H1 (cell line): ENCODE results near the gene SLC7A7. TPM values are rescaled to one million over a fixed set of nuclear protein-coding genes. Genes with fewer than 3 reads are reported as not detected.

Experiments used
- CTCF ChIA-PET: fragments of 300-600 bp; sonication (Branson Sonifier 250); formaldehyde crosslinking; loops from one replicate; lab custom pipeline; 2021; ENCODE audit not compliant: partially characterized antibody; lab: Charles Lee
- POLR2A ChIA-PET: fragments of 300-600 bp; sonication (Branson Sonifier 250); formaldehyde crosslinking; loops from one replicate; lab custom pipeline; 2021; ENCODE audit warnings: inconsistent platforms; ENCODE audit not compliant: partially characterized antibody; lab: Charles Lee
- DNase-seq, 2 experiments: peaks; one replicate each; pipeline versions ENCODE4 v3.0.0 to v3.0.0-alpha.2; 2010 to 2022; ENCODE audit warnings: low spot score in 2 of 2, low read depth in 1 of 2, mixed read lengths in 1 of 2
- FAIRE-seq: peaks from 2 replicates; lab custom pipeline; 2011; peaks lifted over from hg19 to GRCh38; lab: Jason Lieb, UNC
- H2AFZ ChIP-seq: 2 replicates; pipeline ENCODE4 v1.8.1; 2012; ENCODE audit warnings: low read length, inconsistent platforms
- H2AK5ac ChIP-seq: 2 replicates; pipeline ENCODE4 v1.6.1; 2013; ENCODE audit warnings: low read depth, low read length
- H2BK120ac ChIP-seq: replicated peaks from 2 replicates; pipeline ENCODE3; 2013; ENCODE audit warnings: low read depth, low read length, inconsistent platforms
- H2BK12ac ChIP-seq: 2 replicates; pipeline ENCODE4 v1.6.1; 2013; ENCODE audit warnings: low read depth, low read length
- H2BK15ac ChIP-seq: 2 replicates; pipeline ENCODE4 v1.6.1; 2013; ENCODE audit warnings: low read length
- H2BK20ac ChIP-seq: 2 replicates; pipeline ENCODE4 v1.6.1; 2013; ENCODE audit warnings: low read length
- H2BK5ac ChIP-seq: 2 replicates; pipeline ENCODE4 v1.6.1; 2013; ENCODE audit warnings: low read depth, low read length
- H3K14ac ChIP-seq: 2 replicates; pipeline ENCODE4 v1.6.1; 2013; ENCODE audit warnings: inconsistent platforms; ENCODE audit not compliant: insufficient read length
- H3K18ac ChIP-seq: 2 replicates; pipeline ENCODE4 v1.6.1; 2013; ENCODE audit warnings: low read length; ENCODE audit errors: extremely low read depth
- H3K23ac ChIP-seq: 2 replicates; pipeline ENCODE4 v1.6.1; 2013; ENCODE audit warnings: inconsistent platforms; ENCODE audit not compliant: insufficient read length
- H3K23me2 ChIP-seq: 2 replicates; pipeline ENCODE4 v1.6.1; 2013; ENCODE audit warnings: low read depth, low read length
- H3K27ac ChIP-seq: 2 replicates; pipeline ENCODE4 v1.6.1; 2011; ENCODE audit warnings: low read depth, low read length, inconsistent platforms
- H3K27me3 ChIP-seq, 4 experiments: replicated peaks in 1 of 4; 1 replicate in 1 of 4; 2 replicates in 3 of 4; pipeline versions ENCODE4 v1.6.1 to v1.8.1; 2011 to 2013; ENCODE audit warnings: low read length in 3 of 4, mild to moderate bottlenecking in 3 of 4, inconsistent platforms in 2 of 4, mixed read lengths in 2 of 4, moderate library complexity in 1 of 4; ENCODE audit not compliant: control insufficient read depth in 3 of 4, insufficient read depth in 3 of 4; ENCODE audit errors: extremely low read depth in 1 of 4
- H3K36me3 ChIP-seq, 4 experiments: 2 replicates each; pipeline versions ENCODE4 v1.6.1 to v1.8.1; 2011 to 2013; ENCODE audit warnings: mild to moderate bottlenecking in 4 of 4, low read length in 3 of 4, moderate library complexity in 2 of 4, control low read depth in 1 of 4, inconsistent platforms in 1 of 4; ENCODE audit not compliant: insufficient read depth in 4 of 4, control insufficient read depth in 2 of 4
- H3K4ac ChIP-seq: replicated peaks from 2 replicates; pipeline ENCODE3; 2013; ENCODE audit warnings: low read length, low read depth, mixed read lengths, inconsistent platforms; ENCODE audit not compliant: insufficient read length
- H3K4me1 ChIP-seq, 4 experiments: replicated peaks in 1 of 4; 1 replicate in 1 of 4; 2 replicates in 3 of 4; pipeline versions ENCODE4 v1.6.1 to v1.8.1; 2011 to 2013; ENCODE audit warnings: low read length in 3 of 4, inconsistent platforms in 2 of 4, mixed read lengths in 1 of 4; ENCODE audit not compliant: insufficient read depth in 4 of 4, control insufficient read depth in 3 of 4
- H3K4me2 ChIP-seq, 2 experiments: 2 replicates each; pipeline versions ENCODE4 v1.6.1 to v1.8.1; 2011 to 2013; ENCODE audit warnings: low read depth in 2 of 2, low read length in 2 of 2, control low read depth in 1 of 2, inconsistent platforms in 1 of 2, mild to moderate bottlenecking in 1 of 2; ENCODE audit not compliant: insufficient read depth in 1 of 2
- H3K4me3 ChIP-seq, 4 experiments: fragments of 200-600, 300-600 bp in 1 of 4; sonication (generic), shearing (Covaris generic), sonication (Bioruptor Twin) in 1 of 4; 2 replicates each; pipeline versions ENCODE4 v1.5.1 to v1.8.1; 2011 to 2016; ENCODE audit warnings: low read length in 4 of 4, low read depth in 3 of 4, control low read depth in 2 of 4, inconsistent platforms in 2 of 4, mild to moderate bottlenecking in 2 of 4, mixed read lengths in 1 of 4, moderate library complexity in 1 of 4; ENCODE audit not compliant: insufficient read depth in 2 of 4; ENCODE audit errors: extremely low read depth in 1 of 4
- H3K56ac ChIP-seq: replicated peaks from 2 replicates; pipeline ENCODE3; 2013; ENCODE audit warnings: low read depth, mild to moderate bottlenecking, mixed read lengths, low read length, inconsistent platforms; ENCODE audit not compliant: insufficient read length
- H3K79me1 ChIP-seq: 2 replicates; pipeline ENCODE4 v1.6.1; 2013; ENCODE audit warnings: low read depth, low read length, control low read depth
- H3K79me2 ChIP-seq, 2 experiments: 2 replicates each; pipeline versions ENCODE4 v1.6.1 to v1.8.1; 2012 to 2013; ENCODE audit warnings: low read length in 2 of 2, mild to moderate bottlenecking in 2 of 2, inconsistent platforms in 1 of 2; ENCODE audit not compliant: insufficient read depth in 2 of 2, control insufficient read depth in 1 of 2
- H3K9ac ChIP-seq, 4 experiments: replicated peaks in 1 of 4; 1 replicate in 1 of 4; 2 replicates in 3 of 4; pipeline versions ENCODE4 v1.6.1 to v1.8.1; 2011 to 2013; ENCODE audit warnings: low read depth in 3 of 4, low read length in 3 of 4, control low read depth in 2 of 4, mild to moderate bottlenecking in 2 of 4, moderate library complexity in 2 of 4, inconsistent platforms in 1 of 4; ENCODE audit errors: extremely low read depth in 1 of 4
- H3K9me3 ChIP-seq, 2 experiments: 2 replicates each; pipeline versions ENCODE4 v1.6.1 to v1.8.1; 2012 to 2013; ENCODE audit warnings: mild to moderate bottlenecking in 2 of 2, moderate library complexity in 2 of 2, control low read depth in 1 of 2, inconsistent platforms in 1 of 2, low read depth in 1 of 2, low read length in 1 of 2, mixed read lengths in 1 of 2; ENCODE audit not compliant: insufficient read depth in 2 of 2
- H4K20me1 ChIP-seq, 2 experiments: replicated peaks in 1 of 2; 2 replicates each; pipeline versions ENCODE3 to v1.8.1; 2011 to 2013; ENCODE audit warnings: inconsistent platforms in 2 of 2, low read length in 2 of 2, mild to moderate bottlenecking in 1 of 2; ENCODE audit not compliant: insufficient read depth in 2 of 2, control insufficient read depth in 1 of 2
- H4K5ac ChIP-seq: 2 replicates; pipeline ENCODE4 v1.6.1; 2013; ENCODE audit warnings: low read length, low read depth, mixed read lengths, inconsistent platforms; ENCODE audit not compliant: insufficient read length
- H4K8ac ChIP-seq: 2 replicates; pipeline ENCODE4 v1.8.0; 2013; ENCODE audit warnings: mild to moderate bottlenecking, moderate library complexity, low read length, inconsistent platforms; ENCODE audit not compliant: insufficient read depth; ENCODE audit errors: extremely low read depth
- H4K91ac ChIP-seq: replicated peaks from 2 replicates; pipeline ENCODE3; 2013; ENCODE audit warnings: low read length, mixed read lengths, inconsistent platforms; ENCODE audit not compliant: insufficient read length
- ATF3 ChIP-seq: IDR thresholded peaks from 2 replicates; pipeline ENCODE4 v1.6.1; 2011; ENCODE audit warnings: low read depth, mild to moderate bottlenecking, low read length; ENCODE audit not compliant: insufficient read depth
- CBX5 ChIP-seq: fragments of 300-800, 300-1000 bp; sonication (generic); IDR thresholded peaks from 2 replicates; pipeline ENCODE4 v1.7.1; 2016; ENCODE audit warnings: antibody characterized with exemption, low read length, low read depth
- EZH2 ChIP-seq: fragments of 200-600 bp; sonication (generic); IDR thresholded peaks from 2 replicates; pipeline ENCODE4 v1.7.1; 2012; ENCODE audit warnings: low read depth, mild to moderate bottlenecking, moderate library complexity, low read length, inconsistent platforms; ENCODE audit not compliant: severe bottlenecking
- FOSL1 ChIP-seq: IDR thresholded peaks from 2 replicates; pipeline ENCODE4 v1.6.1; 2011; ENCODE audit warnings: mild to moderate bottlenecking, low read depth, low read length, moderate library complexity; ENCODE audit not compliant: insufficient read depth
- GTF2F1 ChIP-seq: IDR thresholded peaks from 2 replicates; pipeline ENCODE4 v1.6.1; 2012; ENCODE audit warnings: low read depth, low read length, improper control_type of control experiment, borderline replicate concordance
- HDAC6 ChIP-seq: IDR thresholded peaks from one replicate; pipeline ENCODE4 v1.7.1; 2012; ENCODE audit warnings: low read depth, mild to moderate bottlenecking, inconsistent platforms, low read length, moderate library complexity
- JUND ChIP-seq: IDR thresholded peaks from 2 replicates; pipeline ENCODE4 v1.6.1; 2011; ENCODE audit warnings: mild to moderate bottlenecking, improper control_type of control experiment, low read length
- KDM4A ChIP-seq: IDR thresholded peaks from one replicate; pipeline ENCODE4 v1.7.1; 2012; ENCODE audit warnings: low read depth, mild to moderate bottlenecking, moderate library complexity, low read length, inconsistent platforms; ENCODE audit not compliant: severe bottlenecking
- NANOG ChIP-seq: IDR thresholded peaks from 2 replicates; pipeline ENCODE4 v1.6.1; 2011; ENCODE audit warnings: low read length, low read depth, mild to moderate bottlenecking, inconsistent platforms; ENCODE audit not compliant: insufficient read depth, poor library complexity, severe bottlenecking
- POLR2AphosphoS5 ChIP-seq: IDR thresholded peaks from 2 replicates; pipeline ENCODE4 v1.6.1; 2011; ENCODE audit warnings: low read depth, low read length
- SIN3A ChIP-seq, 2 experiments: IDR thresholded peaks in 1 of 2; conservative IDR thresholded peaks in 1 of 2; 2 replicates each; pipeline ENCODE4 v1.6.1; 2011 to 2012; ENCODE audit warnings: low read length in 2 of 2, improper control_type of control experiment in 1 of 2, low read depth in 1 of 2, mild to moderate bottlenecking in 1 of 2
- WGBS, 2 experiments: shearing (Covaris generic) in 1 of 2; methylation state at CpG; one replicate each; pipeline versions ENCODE4 v1.1.6 to v1.1.7; 2013 to 2015; ENCODE audit warnings: low lambda C conversion rate in 2 of 2, mixed read lengths in 2 of 2, inconsistent platforms in 1 of 2, low coverage in 1 of 2, missing lambda C conversion rate in 1 of 2; ENCODE audit not compliant: insufficient replicate concordance in 2 of 2, insufficient coverage in 1 of 2, insufficient read length in 1 of 2; ENCODE audit errors: extremely low coverage in 1 of 2, missing lambda C conversion rate in 1 of 2; 5-methylcytosine and 5-hydroxymethylcytosine counted together
- polyA plus RNA-seq, 7 experiments: library from polyadenylated mRNA; depleted of rRNA in 3 of 7; stranded (reverse) in 5 of 7; unstranded in 2 of 7; fragments of >200 nt in 5 of 7; fragments of 200-250 nt in 2 of 7; gene quantifications; 1 replicate in 5 of 7; 2 replicates in 1 of 7; 4 replicates in 1 of 7; pipeline versions ENCODE4 v1.2.1 to v1.2.3, GENCODE V29; 2011 to 2013; ENCODE audit warnings: missing spikeins in 2 of 7, mixed read lengths in 2 of 7
- total RNA-seq: library from RNA; stranded (reverse); fragmentation: NEBNext Ultra II Directional; extraction: Animal tissue kit (Norgen Biotek cat#: 25700); gene quantifications from 2 replicates; pipeline ENCODE4 v1.2.1, GENCODE V29; 2021

The SLC7A7 gene
- total and polyA plus RNA-seq, 2 of the 8 experiments (the other 6 are each of a cell fraction or from before 2014, with no cell fraction given) = 5.8 to 14.9 TPM

GRCh38 chr14:22769369-22769768, 45.9 kb downstream of the SLC7A7 start:
- Histone ChIP-seq H3K23me2 (no peaks in the 10 kb centered on the region), H4K20me1 (no peaks in the 10 kb centered on the region), H3K4me1 (peaks cover 0 to 2% (median 0%) of the 10 kb centered on the region in 4 experiments; a peak in 2 of 7 replicates), H3K23ac (no peak overlapping the region), H2BK15ac (no peak overlapping the region), H3K9ac (no peak overlapping the region), H3K14ac (no peak overlapping the region), H3K79me2 (peaks cover 3 to 20% of the 10 kb centered on the region in 2 experiments; a peak in 3 of 4 replicates), H3K4ac (no peak overlapping the region), H3K27me3 (no peaks in the 10 kb centered on the region), H2BK12ac (no peak overlapping the region), H3K56ac (no peak overlapping the region), H3K4me2 (no peak overlapping the region), H3K27ac (no peak overlapping the region), H3K9me3 (no peaks in the 10 kb centered on the region), H2BK20ac (no peak overlapping the region), H3K4me3 (no peak overlapping the region), H2BK120ac (no peak overlapping the region), H3K18ac (no peak overlapping the region), H2BK5ac (no peak overlapping the region), H4K5ac (no peak overlapping the region), H4K8ac (no peak overlapping the region), H3K79me1 (peaks cover 3% of the 10 kb centered on the region), H3K36me3 (peaks cover 20 to 42% (median 33%) of the 10 kb centered on the region in 4 experiments), H2AFZ (no peak overlapping the region), H4K91ac (no peak overlapping the region), H2AK5ac (no peak overlapping the region)
- POLR2A ChIA-PET = no interaction called here
- CTCF ChIA-PET = interaction anchor here (0.9 to 3.4 kb wide), 2 partner anchors 9 kb away, joined by 3 to 15 read pairs; no protein-coding TSS in a partner anchor
- FAIRE-seq (no peak), DNase-seq (no peak)
- WGBS, 2 experiments = 87% methylated on average over 2 of the region's 2 CpGs; no CpG with 5 or more reads in 1 of the 2 experiments
- TF ChIP-seq FOSL1 = no peak
- no peak for TF ChIP-seq EZH2
- TF ChIP-seq SIN3A (conservative IDR thresholded peaks at IDR 0.05 in 1 of 2, IDR thresholded peaks at IDR 0.05 in 1 of 2; ENCODE audit: low read depth in 1 of 2, low read length in 2 of 2) = no peak
- no peak for TF ChIP-seq GTF2F1
- TF ChIP-seq ATF3 = no peak
- no peak for TF ChIP-seq NANOG
- no peak for TF ChIP-seq POLR2AphosphoS5
- no peak for TF ChIP-seq KDM4A
- TF ChIP-seq CBX5 = no peak
- TF ChIP-seq JUND = no peak
- TF ChIP-seq HDAC6 = no peak
